ENCODE data around the gene AOC2.

DNA sequence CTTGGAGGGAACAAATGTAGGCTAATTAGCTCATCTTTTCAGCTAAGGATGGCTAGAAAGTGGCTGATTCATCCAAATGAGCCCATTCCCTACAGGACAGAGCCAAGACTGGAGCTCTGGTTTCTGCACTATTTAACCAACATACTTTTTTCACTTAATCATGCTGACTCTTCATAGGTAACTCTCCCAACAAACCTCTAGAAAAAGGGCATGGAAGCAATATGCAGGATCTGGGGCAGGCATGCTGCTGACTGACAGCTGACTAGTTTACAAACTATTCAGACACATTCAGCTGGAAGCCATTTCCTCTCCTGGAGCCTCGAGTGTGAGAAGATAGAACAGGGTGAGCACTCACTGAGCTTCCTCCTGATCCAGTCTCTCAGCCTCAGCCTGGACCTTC, 26.5 kb upstream of the AOC2 start:
- TF ChIP-seq, protein P1, sequence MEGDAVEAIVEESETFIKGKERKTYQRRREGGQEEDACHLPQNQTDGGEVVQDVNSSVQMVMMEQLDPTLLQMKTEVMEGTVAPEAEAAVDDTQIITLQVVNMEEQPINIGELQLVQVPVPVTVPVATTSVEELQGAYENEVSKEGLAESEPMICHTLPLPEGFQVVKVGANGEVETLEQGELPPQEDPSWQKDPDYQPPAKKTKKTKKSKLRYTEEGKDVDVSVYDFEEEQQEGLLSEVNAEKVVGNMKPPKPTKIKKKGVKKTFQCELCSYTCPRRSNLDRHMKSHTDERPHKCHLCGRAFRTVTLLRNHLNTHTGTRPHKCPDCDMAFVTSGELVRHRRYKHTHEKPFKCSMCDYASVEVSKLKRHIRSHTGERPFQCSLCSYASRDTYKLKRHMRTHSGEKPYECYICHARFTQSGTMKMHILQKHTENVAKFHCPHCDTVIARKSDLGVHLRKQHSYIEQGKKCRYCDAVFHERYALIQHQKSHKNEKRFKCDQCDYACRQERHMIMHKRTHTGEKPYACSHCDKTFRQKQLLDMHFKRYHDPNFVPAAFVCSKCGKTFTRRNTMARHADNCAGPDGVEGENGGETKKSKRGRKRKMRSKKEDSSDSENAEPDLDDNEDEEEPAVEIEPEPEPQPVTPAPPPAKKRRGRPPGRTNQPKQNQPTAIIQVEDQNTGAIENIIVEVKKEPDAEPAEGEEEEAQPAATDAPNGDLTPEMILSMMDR (IDR thresholded peaks at IDR 0.05): no peak
- TF ChIP-seq POLR2AphosphoS5 (IDR thresholded peaks at IDR 0.05): no peak
